H1 (cell line): ENCODE measurements around the gene PHEX. TPM values are rescaled to one million over a fixed set of nuclear protein-coding genes. Genes with fewer than 3 reads are reported as not detected.

Source experiments
- CTCF ChIA-PET: fragments of 300-600 bp; sonication (Branson Sonifier 250); formaldehyde crosslinking; loops from one replicate; lab custom pipeline; 2021; ENCODE audit not compliant: partially characterized antibody; lab: Charles Lee
- POLR2A ChIA-PET: fragments of 300-600 bp; sonication (Branson Sonifier 250); formaldehyde crosslinking; loops from one replicate; lab custom pipeline; 2021; ENCODE audit warnings: inconsistent platforms; ENCODE audit not compliant: partially characterized antibody; lab: Charles Lee
- DNase-seq, 2 experiments: peaks; one replicate each; pipeline versions ENCODE4 v3.0.0 to v3.0.0-alpha.2; 2010 to 2022; ENCODE audit warnings: low spot score in 2 of 2, low read depth in 1 of 2, mixed read lengths in 1 of 2
- FAIRE-seq: peaks from 2 replicates; lab custom pipeline; 2011; peaks lifted over from hg19 to GRCh38; lab: Jason Lieb, UNC
- H2AFZ ChIP-seq: 2 replicates; pipeline ENCODE4 v1.8.1; 2012; ENCODE audit warnings: low read length, inconsistent platforms
- H2AK5ac ChIP-seq: 2 replicates; pipeline ENCODE4 v1.6.1; 2013; ENCODE audit warnings: low read depth, low read length
- H2BK120ac ChIP-seq: replicated peaks from 2 replicates; pipeline ENCODE3; 2013; ENCODE audit warnings: low read depth, low read length, inconsistent platforms
- H2BK12ac ChIP-seq: 2 replicates; pipeline ENCODE4 v1.6.1; 2013; ENCODE audit warnings: low read depth, low read length
- H2BK15ac ChIP-seq: 2 replicates; pipeline ENCODE4 v1.6.1; 2013; ENCODE audit warnings: low read length
- H2BK20ac ChIP-seq: 2 replicates; pipeline ENCODE4 v1.6.1; 2013; ENCODE audit warnings: low read length
- H2BK5ac ChIP-seq: 2 replicates; pipeline ENCODE4 v1.6.1; 2013; ENCODE audit warnings: low read depth, low read length
- H3K14ac ChIP-seq: 2 replicates; pipeline ENCODE4 v1.6.1; 2013; ENCODE audit warnings: inconsistent platforms; ENCODE audit not compliant: insufficient read length
- H3K18ac ChIP-seq: 2 replicates; pipeline ENCODE4 v1.6.1; 2013; ENCODE audit warnings: low read length; ENCODE audit errors: extremely low read depth
- H3K23ac ChIP-seq: 2 replicates; pipeline ENCODE4 v1.6.1; 2013; ENCODE audit warnings: inconsistent platforms; ENCODE audit not compliant: insufficient read length
- H3K23me2 ChIP-seq: 2 replicates; pipeline ENCODE4 v1.6.1; 2013; ENCODE audit warnings: low read depth, low read length
- H3K27ac ChIP-seq: 2 replicates; pipeline ENCODE4 v1.6.1; 2011; ENCODE audit warnings: low read depth, low read length, inconsistent platforms
- H3K27me3 ChIP-seq, 4 experiments: replicated peaks in 1 of 4; 1 replicate in 1 of 4; 2 replicates in 3 of 4; pipeline versions ENCODE4 v1.6.1 to v1.8.1; 2011 to 2013; ENCODE audit warnings: low read length in 3 of 4, mild to moderate bottlenecking in 3 of 4, inconsistent platforms in 2 of 4, mixed read lengths in 2 of 4, moderate library complexity in 1 of 4; ENCODE audit not compliant: control insufficient read depth in 3 of 4, insufficient read depth in 3 of 4; ENCODE audit errors: extremely low read depth in 1 of 4
- H3K36me3 ChIP-seq, 4 experiments: 2 replicates each; pipeline versions ENCODE4 v1.6.1 to v1.8.1; 2011 to 2013; ENCODE audit warnings: mild to moderate bottlenecking in 4 of 4, low read length in 3 of 4, moderate library complexity in 2 of 4, control low read depth in 1 of 4, inconsistent platforms in 1 of 4; ENCODE audit not compliant: insufficient read depth in 4 of 4, control insufficient read depth in 2 of 4
- H3K4ac ChIP-seq: replicated peaks from 2 replicates; pipeline ENCODE3; 2013; ENCODE audit warnings: low read length, low read depth, mixed read lengths, inconsistent platforms; ENCODE audit not compliant: insufficient read length
- H3K4me1 ChIP-seq, 4 experiments: replicated peaks in 1 of 4; 1 replicate in 1 of 4; 2 replicates in 3 of 4; pipeline versions ENCODE4 v1.6.1 to v1.8.1; 2011 to 2013; ENCODE audit warnings: low read length in 3 of 4, inconsistent platforms in 2 of 4, mixed read lengths in 1 of 4; ENCODE audit not compliant: insufficient read depth in 4 of 4, control insufficient read depth in 3 of 4
- H3K4me2 ChIP-seq, 2 experiments: 2 replicates each; pipeline versions ENCODE4 v1.6.1 to v1.8.1; 2011 to 2013; ENCODE audit warnings: low read depth in 2 of 2, low read length in 2 of 2, control low read depth in 1 of 2, inconsistent platforms in 1 of 2, mild to moderate bottlenecking in 1 of 2; ENCODE audit not compliant: insufficient read depth in 1 of 2
- H3K4me3 ChIP-seq, 4 experiments: fragments of 200-600, 300-600 bp in 1 of 4; sonication (generic), shearing (Covaris generic), sonication (Bioruptor Twin) in 1 of 4; 2 replicates each; pipeline versions ENCODE4 v1.5.1 to v1.8.1; 2011 to 2016; ENCODE audit warnings: low read length in 4 of 4, low read depth in 3 of 4, control low read depth in 2 of 4, inconsistent platforms in 2 of 4, mild to moderate bottlenecking in 2 of 4, mixed read lengths in 1 of 4, moderate library complexity in 1 of 4; ENCODE audit not compliant: insufficient read depth in 2 of 4; ENCODE audit errors: extremely low read depth in 1 of 4
- H3K56ac ChIP-seq: replicated peaks from 2 replicates; pipeline ENCODE3; 2013; ENCODE audit warnings: low read depth, mild to moderate bottlenecking, mixed read lengths, low read length, inconsistent platforms; ENCODE audit not compliant: insufficient read length
- H3K79me1 ChIP-seq: 2 replicates; pipeline ENCODE4 v1.6.1; 2013; ENCODE audit warnings: low read depth, low read length, control low read depth
- H3K79me2 ChIP-seq, 2 experiments: 2 replicates each; pipeline versions ENCODE4 v1.6.1 to v1.8.1; 2012 to 2013; ENCODE audit warnings: low read length in 2 of 2, mild to moderate bottlenecking in 2 of 2, inconsistent platforms in 1 of 2; ENCODE audit not compliant: insufficient read depth in 2 of 2, control insufficient read depth in 1 of 2
- H3K9ac ChIP-seq, 4 experiments: replicated peaks in 1 of 4; 1 replicate in 1 of 4; 2 replicates in 3 of 4; pipeline versions ENCODE4 v1.6.1 to v1.8.1; 2011 to 2013; ENCODE audit warnings: low read depth in 3 of 4, low read length in 3 of 4, control low read depth in 2 of 4, mild to moderate bottlenecking in 2 of 4, moderate library complexity in 2 of 4, inconsistent platforms in 1 of 4; ENCODE audit errors: extremely low read depth in 1 of 4
- H3K9me3 ChIP-seq, 2 experiments: 2 replicates each; pipeline versions ENCODE4 v1.6.1 to v1.8.1; 2012 to 2013; ENCODE audit warnings: mild to moderate bottlenecking in 2 of 2, moderate library complexity in 2 of 2, control low read depth in 1 of 2, inconsistent platforms in 1 of 2, low read depth in 1 of 2, low read length in 1 of 2, mixed read lengths in 1 of 2; ENCODE audit not compliant: insufficient read depth in 2 of 2
- H4K20me1 ChIP-seq, 2 experiments: replicated peaks in 1 of 2; 2 replicates each; pipeline versions ENCODE3 to v1.8.1; 2011 to 2013; ENCODE audit warnings: inconsistent platforms in 2 of 2, low read length in 2 of 2, mild to moderate bottlenecking in 1 of 2; ENCODE audit not compliant: insufficient read depth in 2 of 2, control insufficient read depth in 1 of 2
- H4K5ac ChIP-seq: 2 replicates; pipeline ENCODE4 v1.6.1; 2013; ENCODE audit warnings: low read length, low read depth, mixed read lengths, inconsistent platforms; ENCODE audit not compliant: insufficient read length
- H4K8ac ChIP-seq: 2 replicates; pipeline ENCODE4 v1.8.0; 2013; ENCODE audit warnings: mild to moderate bottlenecking, moderate library complexity, low read length, inconsistent platforms; ENCODE audit not compliant: insufficient read depth; ENCODE audit errors: extremely low read depth
- H4K91ac ChIP-seq: replicated peaks from 2 replicates; pipeline ENCODE3; 2013; ENCODE audit warnings: low read length, mixed read lengths, inconsistent platforms; ENCODE audit not compliant: insufficient read length
- POLR2AphosphoS5 ChIP-seq: IDR thresholded peaks from 2 replicates; pipeline ENCODE4 v1.6.1; 2011; ENCODE audit warnings: low read depth, low read length
- POU5F1 ChIP-seq: IDR thresholded peaks from 2 replicates; pipeline ENCODE4 v1.6.1; 2011; ENCODE audit warnings: low read depth, mild to moderate bottlenecking, low read length, moderate library complexity
- SAP30 ChIP-seq: fragments of 300-600 bp; sonication (generic); IDR thresholded peaks from 2 replicates; pipeline ENCODE4 v1.7.1; 2012; ENCODE audit warnings: low read length, moderate library complexity, mild to moderate bottlenecking, inconsistent platforms; ENCODE audit not compliant: insufficient read depth, insufficient replicate concordance
- WGBS, 2 experiments: shearing (Covaris generic) in 1 of 2; methylation state at CpG; one replicate each; pipeline versions ENCODE4 v1.1.6 to v1.1.7; 2013 to 2015; ENCODE audit warnings: low lambda C conversion rate in 2 of 2, mixed read lengths in 2 of 2, inconsistent platforms in 1 of 2, low coverage in 1 of 2, missing lambda C conversion rate in 1 of 2; ENCODE audit not compliant: insufficient replicate concordance in 2 of 2, insufficient coverage in 1 of 2, insufficient read length in 1 of 2; ENCODE audit errors: extremely low coverage in 1 of 2, missing lambda C conversion rate in 1 of 2; 5-methylcytosine and 5-hydroxymethylcytosine counted together
- polyA plus RNA-seq, 7 experiments: library from polyadenylated mRNA; depleted of rRNA in 3 of 7; stranded (reverse) in 5 of 7; unstranded in 2 of 7; fragments of >200 nt in 5 of 7; fragments of 200-250 nt in 2 of 7; gene quantifications; 1 replicate in 5 of 7; 2 replicates in 1 of 7; 4 replicates in 1 of 7; pipeline versions ENCODE4 v1.2.1 to v1.2.3, GENCODE V29; 2011 to 2013; ENCODE audit warnings: missing spikeins in 2 of 7, mixed read lengths in 2 of 7
- total RNA-seq: library from RNA; stranded (reverse); fragmentation: NEBNext Ultra II Directional; extraction: Animal tissue kit (Norgen Biotek cat#: 25700); gene quantifications from 2 replicates; pipeline ENCODE4 v1.2.1, GENCODE V29; 2021

Gene PHEX
- total and polyA plus RNA-seq, 2 of the 8 experiments (the other 6 are each of a cell fraction or from before 2014, with no cell fraction given), result 0.03 to 0.11 TPM

- Histone ChIP-seq H3K56ac (no peak overlapping the region), H3K4ac (no peak overlapping the region), H2BK120ac (no peak overlapping the region), H3K27ac (no peak overlapping the region), H4K8ac (no peak overlapping the region), H2BK20ac (no peak overlapping the region), H4K91ac (no peak overlapping the region), H3K4me3 (no peak overlapping the region), H3K23me2 (no peaks in the 10 kb centered on the region), H3K23ac (no peak overlapping the region), H2BK5ac (no peak overlapping the region), H3K14ac (no peak overlapping the region), H3K9ac (no peak overlapping the region), H2BK12ac (no peak overlapping the region), H3K36me3 (no peaks in the 10 kb centered on the region), H3K18ac (no peak overlapping the region), H3K4me2 (no peak overlapping the region), H3K79me2 (no peaks in the 10 kb centered on the region), H3K9me3 (no peaks in the 10 kb centered on the region), H2AFZ (no peak overlapping the region), H2BK15ac (no peak overlapping the region), H3K4me1 (no peaks in the 10 kb centered on the region), H3K79me1 (no peaks in the 10 kb centered on the region), H2AK5ac (no peak overlapping the region), H3K27me3 (no peaks in the 10 kb centered on the region), H4K20me1 (no peaks in the 10 kb centered on the region), H4K5ac (no peak overlapping the region)
- CTCF ChIA-PET, result interaction anchor here (0.6 to 1.0 kb wide), 2 partner anchors 30 to 1566 kb away, joined by 3 read pairs; no protein-coding TSS in a partner anchor
- FAIRE-seq (no peak), DNase-seq (no peak)
- TF ChIP-seq SAP30 (no peak), POLR2AphosphoS5 (no peak), POU5F1 (no peak)
- WGBS, 2 experiments, result 81% methylated on average over 6 of the region's 6 CpGs; no CpG with 5 or more reads in 1 of the 2 experiments
- POLR2A ChIA-PET, result no interaction called here
Observed at GRCh38 chrX:22110729-22111494, 78.8 kb downstream of the PHEX start.
